GM19238 (cell line): ENCODE results near the gene DAB2IP.

Experiments
- DNase-seq: peaks from one replicate; pipeline ENCODE4 v3.0.0; 2011; ENCODE audit warnings: low spot score; ENCODE audit not compliant: insufficient read length

The DAB2IP gene

DNA sequence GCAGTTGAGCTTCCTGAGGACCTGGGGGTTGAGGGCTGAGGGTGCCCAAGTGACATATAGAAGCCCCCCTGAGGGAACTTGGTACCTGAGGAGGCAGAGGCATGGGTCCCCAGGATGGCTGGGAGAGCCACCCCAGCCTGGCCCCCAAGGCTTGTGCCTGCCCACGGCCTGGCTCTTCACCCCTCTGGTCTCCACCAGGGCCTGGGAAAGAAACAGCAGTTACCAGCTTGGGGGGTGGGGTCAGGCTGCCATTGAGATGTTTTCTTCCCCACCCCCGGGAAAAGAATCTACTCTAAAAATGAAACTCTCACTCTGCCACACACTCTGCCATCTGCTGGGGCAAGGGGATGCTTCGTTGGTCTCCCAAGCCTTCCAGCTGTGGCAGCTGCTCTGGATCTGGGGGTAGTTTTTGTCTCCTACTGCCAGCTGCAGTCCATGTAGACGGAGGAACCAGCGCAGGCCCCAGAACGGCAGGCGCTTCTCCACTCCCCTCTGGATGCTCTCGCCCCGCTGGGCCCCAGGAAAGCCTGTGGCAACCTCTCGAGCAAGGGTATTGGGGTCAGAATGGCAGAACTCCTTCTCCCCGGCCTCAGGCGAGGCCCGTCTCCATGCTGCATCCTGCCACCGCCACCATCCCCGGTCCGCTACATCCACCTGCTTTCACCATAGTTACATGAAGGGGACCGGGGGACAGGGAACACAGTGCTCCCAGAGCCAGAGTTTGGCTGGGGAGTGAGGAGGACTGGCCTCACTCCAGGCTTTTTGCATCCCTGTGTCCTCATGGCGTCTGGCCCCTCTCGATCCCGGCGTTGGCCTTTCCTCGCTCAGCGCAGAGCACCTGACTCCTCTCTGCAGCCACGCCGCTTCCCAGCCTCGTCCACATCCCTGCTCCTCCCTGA is 123.5 kb downstream of the DAB2IP start:
- DNase-seq = no peak

GRCh38 chr9:121776001-121776738 is 124.7 kb downstream of the DAB2IP start:
- DNase-seq = no peak

DNA sequence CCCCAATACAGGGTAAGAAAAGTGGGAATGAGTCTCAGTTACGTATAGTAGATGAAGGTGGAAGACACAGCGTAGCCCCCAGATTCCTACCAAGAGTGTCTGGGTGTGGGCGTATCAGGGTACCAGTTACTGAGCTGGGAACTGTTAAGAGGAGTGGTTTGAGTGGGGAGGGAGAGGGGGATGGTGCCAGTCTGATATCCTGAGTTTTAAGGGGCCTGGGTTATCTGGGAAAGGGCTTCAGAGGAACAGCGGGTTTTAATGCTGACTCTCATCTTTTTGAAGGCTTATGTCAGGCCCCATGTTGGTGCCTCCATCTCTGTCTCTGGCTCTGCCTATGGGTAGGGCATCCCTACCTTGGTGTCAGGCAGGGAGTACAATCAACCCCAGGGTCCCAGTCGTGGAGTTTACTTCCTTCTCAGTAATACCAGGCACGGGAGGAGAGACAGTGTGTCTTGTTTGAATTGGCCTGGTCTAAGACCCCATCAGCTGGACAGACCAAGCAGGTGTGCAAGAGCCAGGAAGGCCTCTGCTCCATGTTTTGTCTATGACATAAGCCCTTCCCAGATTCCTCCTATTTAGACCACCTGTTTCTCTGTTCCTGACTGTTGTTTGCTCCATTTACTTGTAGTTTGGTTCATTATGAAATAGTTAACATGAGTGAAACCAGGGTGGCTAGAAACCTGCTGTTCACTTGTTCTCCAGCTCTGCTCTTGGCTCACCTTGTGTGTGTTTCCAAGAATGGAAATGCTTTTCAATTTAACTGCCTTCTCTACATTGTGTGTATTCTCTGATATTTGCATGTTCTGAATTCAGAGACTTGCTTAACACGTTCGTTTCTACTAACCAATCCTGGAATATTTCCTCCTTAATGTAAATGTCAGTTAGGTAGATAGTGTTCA is 125.6 kb downstream of the DAB2IP start:
- no peak for DNase-seq

- no peak for DNase-seq
Measured at GRCh38 chr9:121778252-121779225, 127.1 kb downstream of the DAB2IP start.

- DNase-seq = no peak
Measured at GRCh38 chr9:121779381-121780117, 128.1 kb downstream of the DAB2IP start.

GRCh38 chr9:121780177-121781040 is 129.0 kb downstream of the DAB2IP start:
- DNase-seq = no peak

DNA sequence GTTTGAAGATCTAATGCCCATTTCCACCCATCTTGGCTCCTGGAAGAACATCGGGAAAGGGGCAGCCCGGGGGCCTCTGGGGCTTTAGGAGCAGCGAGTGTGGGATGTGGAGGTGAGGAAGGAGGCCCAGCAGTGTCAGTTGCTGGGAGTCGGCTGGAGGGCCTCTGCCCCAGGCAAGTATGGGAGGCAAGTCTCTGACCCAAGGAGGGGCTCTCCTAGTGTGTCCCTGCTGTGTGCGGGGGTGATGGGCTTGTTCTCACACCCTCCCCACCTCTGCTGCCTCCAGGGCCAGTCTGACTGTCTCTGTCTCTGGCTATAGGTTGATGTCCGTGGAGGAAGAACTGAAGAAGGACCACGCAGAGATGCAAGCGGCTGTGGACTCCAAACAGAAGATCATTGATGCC is 129.7 kb downstream of the DAB2IP start:
- no peak for DNase-seq

- no peak for DNase-seq
Measured at GRCh38 chr9:121781701-121782464, 130.4 kb downstream of the DAB2IP start.

- no peak for DNase-seq
Measured at GRCh38 chr9:121782514-121783110, 131.2 kb downstream of the DAB2IP start.

DNA sequence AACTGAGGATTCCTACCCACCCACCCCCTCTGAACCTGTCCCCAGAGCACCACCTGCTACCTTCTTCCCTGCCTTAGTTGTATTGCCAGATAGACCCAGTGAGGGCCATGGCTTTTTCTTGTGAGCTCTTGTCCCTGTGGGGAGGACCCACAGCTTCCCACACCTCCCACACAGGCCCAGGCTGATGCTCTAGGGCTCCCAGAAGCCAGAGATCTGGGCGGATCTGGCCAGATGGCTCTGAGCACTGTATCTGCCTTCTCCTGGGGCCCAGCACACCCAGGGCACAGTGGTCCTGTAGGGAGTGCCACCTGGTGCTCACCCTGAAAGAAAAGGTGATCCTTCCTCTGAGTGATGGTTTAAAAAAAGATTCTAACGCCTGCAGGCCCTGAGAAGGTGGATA is 131.7 kb downstream of the DAB2IP start:
- no peak for DNase-seq

DNA sequence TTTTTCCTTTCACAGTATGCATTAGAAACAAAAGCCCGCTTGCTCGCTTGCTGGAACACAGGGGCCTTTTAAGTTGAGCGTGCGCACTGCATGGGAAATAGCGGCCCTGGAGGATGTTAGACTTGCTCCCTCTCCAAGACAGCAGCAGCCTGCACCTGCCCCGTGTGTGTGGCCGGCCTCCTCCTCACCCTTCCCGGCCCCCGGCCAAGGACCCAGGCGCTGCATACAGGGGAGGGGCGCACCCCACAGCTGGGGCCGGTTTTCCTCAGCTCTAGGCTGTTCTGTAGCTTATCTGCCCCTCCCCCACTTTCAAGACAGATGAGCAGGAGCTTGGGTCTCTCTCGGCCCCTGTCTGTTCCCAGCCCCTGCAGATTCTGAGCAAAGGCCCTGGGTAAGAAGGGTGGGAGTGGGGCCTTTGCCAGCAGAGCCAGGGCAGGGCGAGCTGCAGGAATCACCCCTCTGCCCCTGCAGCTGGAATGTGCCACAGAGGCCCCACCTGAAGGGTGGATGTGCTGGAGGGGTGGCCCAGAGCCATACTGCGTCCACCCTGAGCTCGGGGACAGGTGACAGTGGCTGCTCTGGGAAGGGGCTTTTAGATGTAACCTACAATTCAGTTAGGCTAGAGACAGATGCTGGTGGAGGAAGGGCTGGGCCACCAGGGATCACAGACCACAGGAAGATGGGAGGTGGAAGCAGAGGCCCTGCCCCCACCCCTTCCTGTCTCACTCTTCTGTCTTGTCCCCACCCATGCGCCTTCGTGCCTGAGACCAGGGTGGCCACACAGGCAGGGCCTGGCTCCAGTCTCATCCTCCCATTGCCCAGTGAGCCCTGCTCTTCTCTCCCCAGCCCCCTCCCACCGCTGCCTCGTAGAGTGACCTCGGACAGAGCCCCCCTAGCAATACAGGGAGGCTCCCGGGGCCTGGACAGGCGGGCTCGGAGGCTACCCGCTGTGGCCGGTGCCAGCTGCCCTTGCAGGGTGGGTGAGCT is 132.4 kb downstream of the DAB2IP start:
- no peak for DNase-seq

- DNase-seq = no peak
Measured at GRCh38 chr9:121784731-121785411, 133.4 kb downstream of the DAB2IP start.

- DNase-seq = no peak
Measured at GRCh38 chr9:121785673-121786542, 134.5 kb downstream of the DAB2IP start.

DNA sequence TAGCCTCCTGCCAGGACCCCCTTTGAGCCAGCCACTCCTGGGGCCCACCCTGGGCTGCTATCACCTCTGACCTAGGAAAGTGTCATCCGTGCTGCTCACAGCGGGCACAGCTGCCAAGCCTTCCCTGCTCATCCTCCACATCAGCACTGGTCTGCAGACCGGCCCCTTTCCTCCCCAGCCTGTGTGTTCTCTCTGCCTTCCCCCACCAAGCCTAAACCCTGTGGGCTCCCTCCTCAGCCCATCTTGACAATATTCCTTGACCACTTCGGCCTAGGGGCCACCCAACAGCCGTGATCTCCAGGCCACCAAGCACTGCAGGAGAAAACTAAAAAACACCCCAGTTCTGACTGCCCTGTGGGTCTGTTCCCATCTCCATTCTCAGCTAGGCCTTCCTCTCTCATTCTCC is 135.1 kb downstream of the DAB2IP start:
- DNase-seq = no peak

- DNase-seq = no peak
Measured at GRCh38 chr9:121786998-121787422, 135.6 kb downstream of the DAB2IP start.
